Measurements from ENCODE around the gene DAG1.

DAG1 gene

DNA sequence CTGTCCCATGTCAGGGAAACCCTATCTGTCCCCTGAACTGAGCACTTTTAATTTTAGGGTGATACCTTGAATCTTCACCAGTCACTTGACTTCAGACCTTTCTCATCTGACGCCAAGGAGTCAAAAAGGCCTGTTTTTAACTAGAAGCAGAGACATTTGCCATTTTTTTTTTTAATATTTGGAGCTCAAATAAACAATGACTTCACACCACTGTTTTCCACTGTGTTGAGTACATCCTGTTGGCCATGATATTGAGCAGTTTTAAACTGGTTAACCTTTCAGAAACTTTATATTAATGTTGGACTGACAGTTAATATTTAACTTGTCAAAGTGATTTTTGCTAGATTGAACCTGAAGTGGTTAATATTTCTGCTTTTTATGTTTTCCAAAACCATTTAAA is 28.2 kb downstream of the DAG1 start:
- no peak for DNase-seq (ENCODE audit: low read depth in 1 of 2, low spot score in 1 of 2)
- TF ChIP-seq SPI1 (IDR thresholded peaks at IDR 0.05; ENCODE audit: borderline replicate concordance, low read depth) (no peak), GABPA (IDR thresholded peaks at IDR 0.05; ENCODE audit: low read depth) (no peak), POLR2AphosphoS5 (IDR thresholded peaks at IDR 0.05; ENCODE audit: low read depth) (no peak), CTCF (IDR thresholded peaks at IDR 0.05; ENCODE audit: insufficient read depth, low read length) (no peak)
- TF ChIP-seq, protein P1, sequence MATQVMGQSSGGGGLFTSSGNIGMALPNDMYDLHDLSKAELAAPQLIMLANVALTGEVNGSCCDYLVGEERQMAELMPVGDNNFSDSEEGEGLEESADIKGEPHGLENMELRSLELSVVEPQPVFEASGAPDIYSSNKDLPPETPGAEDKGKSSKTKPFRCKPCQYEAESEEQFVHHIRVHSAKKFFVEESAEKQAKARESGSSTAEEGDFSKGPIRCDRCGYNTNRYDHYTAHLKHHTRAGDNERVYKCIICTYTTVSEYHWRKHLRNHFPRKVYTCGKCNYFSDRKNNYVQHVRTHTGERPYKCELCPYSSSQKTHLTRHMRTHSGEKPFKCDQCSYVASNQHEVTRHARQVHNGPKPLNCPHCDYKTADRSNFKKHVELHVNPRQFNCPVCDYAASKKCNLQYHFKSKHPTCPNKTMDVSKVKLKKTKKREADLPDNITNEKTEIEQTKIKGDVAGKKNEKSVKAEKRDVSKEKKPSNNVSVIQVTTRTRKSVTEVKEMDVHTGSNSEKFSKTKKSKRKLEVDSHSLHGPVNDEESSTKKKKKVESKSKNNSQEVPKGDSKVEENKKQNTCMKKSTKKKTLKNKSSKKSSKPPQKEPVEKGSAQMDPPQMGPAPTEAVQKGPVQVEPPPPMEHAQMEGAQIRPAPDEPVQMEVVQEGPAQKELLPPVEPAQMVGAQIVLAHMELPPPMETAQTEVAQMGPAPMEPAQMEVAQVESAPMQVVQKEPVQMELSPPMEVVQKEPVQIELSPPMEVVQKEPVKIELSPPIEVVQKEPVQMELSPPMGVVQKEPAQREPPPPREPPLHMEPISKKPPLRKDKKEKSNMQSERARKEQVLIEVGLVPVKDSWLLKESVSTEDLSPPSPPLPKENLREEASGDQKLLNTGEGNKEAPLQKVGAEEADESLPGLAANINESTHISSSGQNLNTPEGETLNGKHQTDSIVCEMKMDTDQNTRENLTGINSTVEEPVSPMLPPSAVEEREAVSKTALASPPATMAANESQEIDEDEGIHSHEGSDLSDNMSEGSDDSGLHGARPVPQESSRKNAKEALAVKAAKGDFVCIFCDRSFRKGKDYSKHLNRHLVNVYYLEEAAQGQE (IDR thresholded peaks at IDR 0.05; ENCODE audit: insufficient replicate concordance, low read depth) = no peak
- no peak overlapping the region for H3K27ac ChIP-seq (replicated peaks)
- no peak overlapping the region for H3K4me3 ChIP-seq (replicated peaks; ENCODE audit: insufficient read depth, low read length)
- no peaks in the 10 kb centered on the region for H3K27me3 ChIP-seq (ENCODE audit: insufficient read depth, poor library complexity, severe bottlenecking)

DNA sequence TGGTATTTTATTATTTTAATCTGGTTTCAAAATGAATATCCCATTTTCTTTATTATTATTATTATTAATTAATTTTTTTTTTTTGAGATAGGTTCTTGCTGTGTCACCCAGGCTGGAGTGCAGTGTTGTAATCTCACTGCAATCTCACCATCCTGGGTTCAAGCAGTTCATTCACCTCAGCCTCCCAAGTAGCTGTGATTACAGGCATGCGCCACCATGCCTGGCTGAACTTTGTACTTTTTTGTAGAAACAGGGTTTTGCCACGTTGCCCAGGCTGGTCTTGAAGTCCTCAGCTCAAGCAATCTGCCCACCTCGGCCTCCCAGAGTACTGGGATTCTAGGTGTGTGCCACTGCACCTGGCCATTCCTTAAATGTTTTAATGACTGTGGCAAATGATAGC is 28.6 kb downstream of the DAG1 start:
- no peak for DNase-seq (ENCODE audit: low read depth in 1 of 2, low spot score in 1 of 2)
- Histone ChIP-seq H3K27ac (replicated peaks) (no peak overlapping the region), H3K27me3 (ENCODE audit: insufficient read depth, poor library complexity, severe bottlenecking) (no peaks in the 10 kb centered on the region), H3K4me3 (replicated peaks; ENCODE audit: insufficient read depth, low read length) (no peak overlapping the region)
- TF ChIP-seq POLR2AphosphoS5 (IDR thresholded peaks at IDR 0.05; ENCODE audit: low read depth) = no peak
- no peak for TF ChIP-seq SPI1 (IDR thresholded peaks at IDR 0.05; ENCODE audit: borderline replicate concordance, low read depth)
- TF ChIP-seq, protein P1 (IDR thresholded peaks at IDR 0.05; ENCODE audit: insufficient replicate concordance, low read depth) = no peak
- no peak for TF ChIP-seq CTCF (IDR thresholded peaks at IDR 0.05; ENCODE audit: insufficient read depth, low read length)
- no peak for TF ChIP-seq GABPA (IDR thresholded peaks at IDR 0.05; ENCODE audit: low read depth)

DNA sequence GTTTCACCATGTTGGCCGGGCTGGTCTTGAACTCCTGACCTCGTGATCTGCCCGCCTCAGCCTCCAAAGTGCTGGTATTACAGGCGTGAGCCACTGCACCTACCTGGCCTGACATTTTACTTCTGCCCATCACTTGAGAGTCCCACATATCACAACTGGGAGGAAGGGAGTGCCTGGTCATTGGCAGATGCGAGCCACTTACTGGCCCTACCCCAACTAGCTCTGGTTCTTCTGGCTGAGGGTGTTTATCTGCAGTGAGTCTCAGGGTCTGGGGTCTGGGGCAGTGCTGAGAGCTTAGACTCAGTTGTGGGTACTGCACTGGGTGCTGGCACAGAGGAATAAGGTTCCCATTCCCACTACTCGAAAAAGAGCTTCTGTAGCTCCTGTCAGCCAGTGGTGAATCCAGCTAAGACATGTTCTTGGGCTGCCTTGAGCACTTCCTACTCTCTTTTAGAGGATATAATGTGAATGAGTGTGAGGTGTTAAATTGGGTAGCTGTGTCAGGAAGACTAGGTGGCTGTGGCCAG is 30.2 kb downstream of the DAG1 start:
- no peaks in the 10 kb centered on the region for H3K27me3 ChIP-seq (ENCODE audit: insufficient read depth, poor library complexity, severe bottlenecking)
- DNase-seq (ENCODE audit: low read depth in 1 of 2, low spot score in 1 of 2) = no peak

GRCh38 chr3:49500732-49501609 is 30.9 kb downstream of the DAG1 start:
- TF ChIP-seq CTCF (IDR thresholded peaks at IDR 0.05; ENCODE audit: insufficient read depth, low read length) (no peak), GABPA (IDR thresholded peaks at IDR 0.05; ENCODE audit: low read depth) (no peak), POLR2AphosphoS5 (IDR thresholded peaks at IDR 0.05; ENCODE audit: low read depth) (no peak), SPI1 (IDR thresholded peaks at IDR 0.05; ENCODE audit: borderline replicate concordance, low read depth) (no peak)
- TF ChIP-seq, protein P1 (IDR thresholded peaks at IDR 0.05; ENCODE audit: insufficient replicate concordance, low read depth) = no peak
- peak; percentile 35 to 48 for DNase-seq (ENCODE audit: low read depth in 1 of 2, low spot score in 1 of 2)
- Histone ChIP-seq H3K4me3 (replicated peaks; ENCODE audit: insufficient read depth, low read length) (no peak overlapping the region), H3K27ac (replicated peaks) (no peak overlapping the region), H3K27me3 (ENCODE audit: insufficient read depth, poor library complexity, severe bottlenecking) (no peaks in the 10 kb centered on the region)

More for the DNA sequence above, 30.2 kb downstream of the DAG1 start:
- no peak overlapping the region for H3K27ac ChIP-seq (replicated peaks)
- no peak overlapping the region for H3K4me3 ChIP-seq (replicated peaks; ENCODE audit: insufficient read depth, low read length)
- no peak for TF ChIP-seq POLR2AphosphoS5 (IDR thresholded peaks at IDR 0.05; ENCODE audit: low read depth)
- no peak for TF ChIP-seq GABPA (IDR thresholded peaks at IDR 0.05; ENCODE audit: low read depth)
